Pulmonary artery endothelial cell (primary cell): ENCODE data around the gene ICA1. TPM values are rescaled to one million over a fixed set of nuclear protein-coding genes. Genes with fewer than 3 reads are reported as not detected.

Source experiments
- DNase-seq: peaks from one replicate; pipeline ENCODE4 v3.0.0-alpha.2; 2011; ENCODE audit warnings: low read depth, low spot score
- total RNA-seq: library from RNA; depleted of rRNA; stranded (reverse); fragments of >200 nt; gene quantifications from 2 replicates; pipeline ENCODE4 v1.2.3, GENCODE V29; 2014

ICA1 gene
- total RNA-seq, 1 donor from 2014 or later = 28.8 TPM

DNA sequence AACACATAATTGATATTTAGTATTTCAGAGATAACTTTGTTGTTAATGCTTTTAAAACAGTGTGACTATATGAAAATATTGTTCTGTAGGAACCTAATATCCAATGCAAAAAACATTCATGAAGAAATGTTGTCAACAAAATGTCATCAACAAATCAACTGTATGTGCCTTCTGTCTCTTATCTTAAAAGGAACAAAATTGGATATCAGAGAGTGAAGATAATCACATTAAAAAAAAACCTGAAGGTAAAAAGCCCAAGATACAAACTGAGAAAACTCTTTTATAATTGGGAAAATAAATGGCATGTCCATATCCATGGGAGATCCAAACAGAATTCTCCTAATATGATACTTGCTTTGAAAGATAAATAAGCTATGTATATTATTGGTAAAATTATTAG, 33.9 kb downstream of the ICA1 start:
- DNase-seq = no peak

DNA sequence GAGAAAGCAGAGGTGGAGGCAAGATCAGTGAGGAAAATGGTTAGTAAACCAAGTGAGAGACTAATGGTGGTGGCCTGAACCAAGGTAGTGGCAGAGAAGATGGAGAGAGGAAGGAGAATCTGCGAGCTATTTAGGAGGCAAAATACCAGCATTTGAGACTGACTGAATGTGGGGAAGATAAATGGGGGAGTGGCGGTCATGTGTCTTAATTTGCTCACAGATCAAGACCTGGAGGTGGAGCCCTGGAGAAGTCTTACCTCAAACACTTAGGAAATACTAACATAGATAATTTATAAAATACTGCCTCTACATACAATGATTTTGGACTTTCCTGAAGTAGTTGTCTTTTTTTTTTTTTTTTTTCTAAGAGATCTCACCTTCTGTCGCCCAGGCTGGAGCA, 34.7 kb downstream of the ICA1 start:
- DNase-seq = no peak

DNA sequence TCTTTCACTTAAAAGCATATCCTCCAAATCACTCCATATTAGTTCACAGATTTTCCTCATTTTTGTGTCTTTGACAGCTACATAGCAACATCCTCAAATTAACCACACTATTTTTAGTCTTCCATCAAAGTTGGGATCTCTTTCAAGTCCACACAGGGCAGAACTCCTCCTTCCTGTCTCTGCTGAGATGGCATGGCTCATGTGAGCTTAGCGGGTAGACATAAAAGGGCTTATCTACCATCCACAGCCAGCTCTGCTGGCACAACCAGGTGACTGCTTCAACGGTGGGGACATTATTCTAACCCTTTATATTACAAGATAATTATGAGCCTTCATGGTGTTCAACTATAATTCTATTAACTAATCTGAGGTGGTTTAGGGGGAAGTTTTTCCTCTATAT, 35.5 kb downstream of the ICA1 start:
- no peak for DNase-seq

DNA sequence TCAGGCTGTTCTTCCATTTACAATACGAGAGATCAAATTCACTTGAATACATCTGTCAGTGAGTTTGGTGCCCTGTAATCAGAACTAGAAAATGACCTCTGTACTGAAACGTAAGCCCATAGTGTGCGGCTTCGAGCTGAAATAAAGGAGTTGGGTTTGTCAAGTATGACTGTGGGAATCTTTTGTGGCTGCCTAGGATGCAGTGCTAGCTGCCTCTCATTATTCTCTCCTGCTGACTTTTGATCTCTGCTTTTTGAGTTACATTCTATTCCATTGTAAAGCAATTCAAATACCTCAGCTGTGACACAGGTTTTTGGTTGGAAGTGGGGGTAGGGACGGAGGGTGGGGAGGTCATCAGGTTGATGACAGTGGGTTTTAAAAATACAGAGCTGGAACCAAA, 40.4 kb downstream of the ICA1 start:
- no peak for DNase-seq

GRCh38 chr7:8221101-8221495, 40.9 kb downstream of the ICA1 start:
- DNase-seq = no peak

GRCh38 chr7:8220376-8221100, 41.4 kb downstream of the ICA1 start:
- DNase-seq = no peak

- DNase-seq = peak; percentile 35
Measured at GRCh38 chr7:8217200-8218068, 44.5 kb downstream of the ICA1 start.

- DNase-seq = no peak
Measured at GRCh38 chr7:8216334-8216690, 45.7 kb downstream of the ICA1 start.

DNA sequence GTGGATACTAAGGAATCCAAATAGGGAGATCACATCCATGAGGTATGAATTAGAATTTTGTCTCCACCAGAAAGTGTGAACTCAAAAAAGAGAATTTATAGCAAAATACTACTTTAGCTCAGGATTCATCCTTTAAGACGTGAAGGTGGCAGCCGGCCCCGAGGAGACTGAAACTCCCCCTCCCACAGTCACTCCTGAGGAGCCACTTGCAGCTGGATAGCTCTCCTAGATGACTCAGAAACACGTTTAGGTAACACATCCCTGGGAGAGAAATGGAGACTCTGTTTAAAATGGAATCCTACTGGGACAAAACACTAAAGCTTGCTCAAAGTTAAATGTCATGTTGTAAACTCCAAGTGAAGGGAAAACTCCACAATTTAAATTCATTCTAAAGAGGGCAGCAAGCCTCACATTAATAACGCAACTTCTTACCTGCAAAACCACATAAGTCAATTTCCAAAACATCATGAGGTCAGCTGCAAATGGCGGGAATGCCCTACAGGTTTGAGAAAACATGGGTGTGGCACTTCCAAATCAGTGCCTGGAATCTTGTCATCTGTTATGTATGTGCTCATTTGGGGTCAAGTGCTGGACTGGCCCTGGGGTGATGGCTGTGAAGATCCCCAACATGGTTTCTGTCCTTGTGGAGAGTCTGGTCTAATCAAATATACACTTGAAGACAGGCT, 46.2 kb downstream of the ICA1 start:
- no peak for DNase-seq

GRCh38 chr7:8214244-8214824, 47.6 kb downstream of the ICA1 start:
- no peak for DNase-seq

DNA sequence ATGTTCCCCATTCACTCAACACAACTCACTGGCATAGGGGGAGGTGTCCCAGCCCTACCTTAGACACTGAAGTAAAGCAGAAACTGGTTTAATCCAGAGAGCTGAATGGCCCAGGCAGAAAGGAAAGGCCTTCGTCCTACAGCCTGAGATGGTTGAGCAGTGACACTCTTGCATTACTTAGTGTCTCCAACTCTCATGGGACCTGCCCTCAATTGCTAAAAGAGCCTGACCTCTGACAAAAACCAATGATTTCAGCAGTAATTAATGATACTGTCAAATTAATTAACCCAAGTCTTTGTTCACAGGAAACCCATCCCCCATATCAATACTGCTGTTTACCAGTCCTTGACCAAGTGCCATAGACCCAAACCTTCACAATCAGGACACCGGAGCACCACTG, 48.6 kb downstream of the ICA1 start:
- DNase-seq = no peak

GRCh38 chr7:8212638-8213037, 49.3 kb downstream of the ICA1 start:
- DNase-seq = no peak

DNA sequence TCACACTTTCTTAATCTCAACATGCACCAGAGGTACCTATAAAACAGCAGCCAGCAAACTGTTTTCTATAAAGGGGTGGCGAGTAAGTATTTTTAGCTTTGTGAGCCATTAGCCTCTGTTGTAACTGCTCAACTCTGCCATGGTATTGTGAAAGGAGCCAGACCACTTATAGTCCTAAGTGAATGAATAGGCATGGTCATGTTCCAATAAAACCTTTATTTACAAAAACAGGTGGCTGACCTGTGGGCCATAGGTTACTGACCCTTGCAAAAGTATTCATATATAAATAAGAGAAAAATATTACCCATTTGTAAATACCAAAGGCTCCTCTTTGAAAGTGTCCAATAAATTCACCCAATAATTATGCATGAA, 50.3 kb downstream of the ICA1 start:
- DNase-seq = no peak

GRCh38 chr7:8210845-8211724, 50.9 kb downstream of the ICA1 start:
- no peak for DNase-seq

GRCh38 chr7:8209353-8209752, 52.6 kb downstream of the ICA1 start:
- DNase-seq = no peak

- DNase-seq = no peak
Measured at GRCh38 chr7:8208816-8209215, 53.2 kb downstream of the ICA1 start.

DNA sequence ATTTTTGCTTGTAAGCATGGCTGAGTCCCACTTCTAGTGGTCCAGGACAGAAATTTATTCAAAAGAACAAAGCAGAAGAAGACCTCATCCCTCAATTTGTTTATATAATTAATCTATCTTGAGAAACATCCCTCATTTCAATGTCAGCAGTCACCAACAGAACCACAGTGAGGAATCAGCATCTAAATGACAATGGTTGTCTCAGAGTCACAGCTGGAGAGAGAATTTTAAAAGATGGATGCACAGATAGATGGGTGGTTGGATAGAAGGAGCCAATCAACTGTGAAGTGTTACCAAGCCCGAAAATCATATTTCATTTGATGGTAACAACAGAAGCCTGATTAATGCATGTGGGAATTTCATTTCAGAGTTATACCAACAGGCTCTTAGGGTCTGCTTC, 55.0 kb downstream of the ICA1 start:
- DNase-seq = no peak

DNA sequence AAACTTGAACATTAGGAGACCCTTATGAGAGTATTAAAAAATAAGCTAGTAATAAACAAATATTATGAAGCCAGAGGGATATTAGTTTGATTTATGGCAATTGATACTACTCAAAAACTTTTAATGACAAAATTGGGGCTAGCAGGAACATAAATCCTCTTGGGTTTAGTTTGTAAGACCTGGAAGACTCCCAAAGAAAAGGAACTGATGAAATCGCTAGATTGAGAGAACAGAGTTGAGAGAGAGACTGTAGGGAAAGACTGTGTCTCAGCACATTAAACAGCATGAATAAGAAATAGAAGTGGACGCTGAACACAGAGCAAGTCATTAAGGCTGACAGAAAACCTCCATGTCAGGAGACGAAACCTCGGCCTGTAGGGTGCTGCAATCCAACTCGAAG, 56.4 kb downstream of the ICA1 start:
- no peak for DNase-seq

- no peak for DNase-seq
Measured at GRCh38 chr7:8205031-8205387, 57.0 kb downstream of the ICA1 start.

- DNase-seq = no peak
Measured at GRCh38 chr7:8204339-8205030, 57.5 kb downstream of the ICA1 start.
